ENCODE results near the gene VTA1. TPM values are rescaled to one million over a fixed set of nuclear protein-coding genes. Genes with fewer than 3 reads are reported as not detected.
"Not testable (repeated sequence)": the region's sequence is repeated elsewhere in the genome, so short reads cannot be mapped to it uniquely, and the experiment has no call there.

Gene VTA1
- total and polyA plus RNA-seq, 2 of the 13 experiments (the other 11 are each of a cell fraction or from before 2014, with no cell fraction given), result 70.7 to 89.1 TPM

DNA sequence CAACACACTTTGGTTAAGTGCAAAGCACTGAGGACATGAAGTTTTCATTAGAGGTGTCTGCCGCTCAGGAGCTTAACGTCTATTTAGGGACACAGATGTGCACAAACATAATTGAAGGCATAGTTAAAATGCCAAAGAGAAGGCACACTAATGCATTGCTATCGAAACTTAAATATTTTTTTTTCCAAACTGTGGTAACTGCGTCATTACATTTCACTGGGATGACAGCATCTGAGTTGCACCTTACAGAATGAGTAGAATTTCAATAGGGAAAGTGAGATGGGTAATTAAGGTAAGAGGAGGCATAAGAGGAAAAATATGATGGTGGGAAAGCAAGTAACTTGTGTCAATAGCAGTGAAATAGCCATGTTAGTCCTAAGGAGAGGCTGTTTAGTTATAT lies 79.7 kb downstream of the VTA1 start:
- no peak for DNase-seq (ENCODE audit: low spot score)
- H2AFZ ChIP-seq (ENCODE audit: low read length), result no peak overlapping the region
- ChIA-PET CTCF (ENCODE audit: low intra/inter-chr PET ratio, low total read pairs) (no interaction called here), POLR2A (no interaction called here)
- intact Hi-C loops (cut with micrococcal nuclease; ENCODE audit: unreplicated experiment) (no loop called here), in situ Hi-C loops (cut with HindIII; ENCODE audit: extremely low pct_ligation_motif_present, low pct_unique_long_range_greater_than_20kb) (no loop called here)
- 80% methylated on average over 4 of the region's 4 CpGs for WGBS (ENCODE audit: low lambda C conversion rate)
- H4K20me1 ChIP-seq (ENCODE audit: insufficient read depth, low read length), result no peaks in the 10 kb centered on the region
- no peaks in the 10 kb centered on the region for H3K36me3 ChIP-seq (replicated peaks in 1 of 2; ENCODE audit: control insufficient read depth in 1 of 2, insufficient read depth in 2 of 2, low read length in 2 of 2)
- TF ChIP-seq ZNF678 (CRISPR knock-in tag; IDR thresholded peaks at IDR 0.05), result no peak
- no peak for TF ChIP-seq CENPT (CRISPR knock-in tag; IDR thresholded peaks at IDR 0.05; ENCODE audit: low read depth)
- no peak for TF ChIP-seq ZNF234 (CRISPR knock-in tag; conservative IDR thresholded peaks at IDR 0.05)
- no peaks in the 10 kb centered on the region for H3K27me3 ChIP-seq (ENCODE audit: control insufficient read depth in 1 of 2, insufficient read depth in 2 of 2, low read length in 2 of 2)
- H3K79me2 ChIP-seq (ENCODE audit: insufficient read depth, low read length), result no peaks in the 10 kb centered on the region
- no TSS peak for BruUV-seq (replicated peaks)
- no peak for ATAC-seq
- no peak overlapping the region for H3K27ac ChIP-seq (ENCODE audit: extremely low read length, insufficient read depth, low read length)
- no peak for FAIRE-seq
- no peak overlapping the region for H3K4me3 ChIP-seq (replicated peaks in 1 of 3; ENCODE audit: insufficient read depth in 1 of 3, low read depth in 2 of 3, low read length in 3 of 3)
- no peak overlapping the region for H3K9ac ChIP-seq (ENCODE audit: insufficient read depth, low read depth, low read length)
- H3K4me1 ChIP-seq (ENCODE audit: insufficient read depth, low read length), result peaks cover 9% of the 10 kb centered on the region; the same call in 1 of the 2 replicates
- H3K4me2 ChIP-seq (ENCODE audit: low read depth, low read length), result no peak overlapping the region
- no peaks in the 10 kb centered on the region for H3K9me3 ChIP-seq (ENCODE audit: low read length)

DNA sequence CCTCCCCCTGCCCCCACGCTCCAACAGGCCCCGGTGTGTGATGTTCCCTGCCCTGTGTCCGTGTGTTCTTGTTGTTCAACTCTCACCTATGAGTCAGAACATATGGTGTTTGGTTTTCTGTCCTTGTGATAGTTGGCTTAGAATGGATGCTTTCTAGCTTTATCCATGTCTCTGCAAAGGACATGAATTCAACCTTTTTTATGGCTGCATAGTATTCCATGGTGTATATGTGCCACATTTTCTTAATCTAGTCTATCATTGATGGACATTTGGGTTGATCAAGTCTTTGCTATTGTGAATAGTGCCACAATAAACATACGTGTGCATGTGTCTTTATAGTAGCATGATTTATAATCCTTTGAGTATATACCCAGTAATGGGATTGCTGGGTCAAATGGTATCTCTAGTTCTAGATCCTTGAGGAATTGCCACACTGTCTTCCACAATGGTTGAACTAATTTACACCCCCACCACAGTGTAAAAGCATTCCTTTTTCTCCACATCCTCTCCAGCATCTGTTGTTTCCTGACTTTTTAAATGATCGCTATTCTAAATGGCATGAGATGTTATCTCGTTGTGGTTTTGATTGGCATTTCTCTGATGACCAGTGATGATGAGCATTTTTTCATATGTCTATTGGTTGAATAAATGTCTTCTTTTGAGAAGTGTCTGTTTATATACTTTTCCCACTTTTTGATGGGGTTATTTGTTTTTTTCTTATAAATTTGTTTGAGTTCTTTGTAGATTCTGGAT lies 82.6 kb downstream of the VTA1 start:
- H4K20me1 ChIP-seq (ENCODE audit: insufficient read depth, low read length); H3K27ac ChIP-seq (ENCODE audit: extremely low read length, insufficient read depth, low read length); H3K4me3 ChIP-seq (replicated peaks in 1 of 3; ENCODE audit: insufficient read depth in 1 of 3, low read depth in 2 of 3, low read length in 3 of 3); ATAC-seq; H2AFZ ChIP-seq (ENCODE audit: low read length); H3K79me2 ChIP-seq (ENCODE audit: insufficient read depth, low read length); DNase-seq (ENCODE audit: low spot score); POLR2A ChIA-PET; H3K9me3 ChIP-seq (ENCODE audit: low read length); FAIRE-seq; CTCF ChIA-PET (ENCODE audit: low intra/inter-chr PET ratio, low total read pairs); H3K27me3 ChIP-seq (ENCODE audit: control insufficient read depth in 1 of 2, insufficient read depth in 2 of 2, low read length in 2 of 2); BruUV-seq (replicated peaks); H3K36me3 ChIP-seq (replicated peaks in 1 of 2; ENCODE audit: control insufficient read depth in 1 of 2, insufficient read depth in 2 of 2, low read length in 2 of 2); in situ Hi-C loops (cut with HindIII; ENCODE audit: extremely low pct_ligation_motif_present, low pct_unique_long_range_greater_than_20kb); H3K4me2 ChIP-seq (ENCODE audit: low read depth, low read length); H3K9ac ChIP-seq (ENCODE audit: insufficient read depth, low read depth, low read length): not testable (repeated sequence)
- intact Hi-C loops (cut with micrococcal nuclease; ENCODE audit: unreplicated experiment), result loop anchor here (5.0 kb wide), 1 partner anchor 38 kb away; no protein-coding TSS in a partner anchor
- H3K4me1 ChIP-seq (ENCODE audit: insufficient read depth, low read length), result peaks cover 27% of the 10 kb centered on the region
- WGBS (ENCODE audit: low lambda C conversion rate), result 64% methylated on average over 6 of the region's 6 CpGs

All from HepG2 (cell line).